GM19372 (cell line): ENCODE data around the gene SUV39H2.
A peak's percentile ranks its signal among the peaks of the same experiment; 100 is the strongest.
"Not testable (repeated sequence)": the region's sequence is repeated elsewhere in the genome, so short reads cannot be mapped to it uniquely, and the experiment has no call there.

Source experiments
- ATAC-seq: cut with Tn5 transposase; IDR thresholded peaks from one replicate; pipeline ENCODE4 v1.9.1; 2021; ENCODE audit warnings: mild to moderate bottlenecking, low read depth, moderate library complexity; ENCODE audit not compliant: unreplicated experiment

Gene SUV39H2

DNA sequence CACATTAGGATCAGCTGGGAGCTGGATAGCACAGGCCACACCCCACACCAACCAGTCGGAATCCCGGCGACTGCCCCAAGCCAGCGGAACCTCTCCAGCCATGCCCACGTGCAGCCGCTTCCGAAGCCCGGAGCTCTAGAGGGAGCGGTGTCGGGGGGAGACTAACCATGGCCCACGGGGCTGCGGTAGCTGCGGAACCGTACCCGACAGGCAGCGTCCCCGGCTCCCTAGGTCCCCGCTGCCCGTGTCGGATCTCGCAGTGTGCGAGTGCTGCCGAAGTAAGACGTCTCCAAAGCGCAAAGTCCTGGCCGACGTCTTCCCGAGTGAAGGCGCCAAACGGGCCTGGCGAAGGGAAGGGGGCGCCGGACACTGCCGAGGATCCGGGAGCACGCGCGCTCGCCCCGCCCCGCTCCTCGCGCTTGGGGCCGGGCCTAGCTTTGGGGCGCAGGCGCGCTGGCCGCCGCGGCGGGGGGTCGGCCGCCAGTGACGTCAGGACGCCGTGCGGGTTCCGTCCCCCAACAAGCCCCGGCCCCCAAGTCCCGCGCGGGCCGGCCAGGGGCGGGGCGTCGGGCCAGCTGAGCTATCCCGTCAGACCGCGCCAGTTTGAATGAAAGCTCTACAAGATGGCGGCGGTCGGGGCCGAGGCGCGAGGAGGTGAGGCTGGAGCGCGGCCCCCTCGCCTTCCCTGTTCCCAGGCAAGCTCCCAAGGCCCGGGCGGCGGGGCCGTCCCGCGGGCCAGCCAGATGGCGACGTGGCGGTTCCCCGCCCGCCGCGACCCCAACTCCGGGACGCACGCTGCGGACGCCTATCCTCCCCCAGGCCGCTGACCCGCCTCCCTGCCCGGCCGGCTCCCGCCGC is at the start of gene SUV39H2:
SUV39H2 (plus strand) TSS at position 601 of the 858 bp plus-strand sequence; CDS start at position 624, 23 bp downstream.
- ATAC-seq = peak; percentile 92

DNA sequence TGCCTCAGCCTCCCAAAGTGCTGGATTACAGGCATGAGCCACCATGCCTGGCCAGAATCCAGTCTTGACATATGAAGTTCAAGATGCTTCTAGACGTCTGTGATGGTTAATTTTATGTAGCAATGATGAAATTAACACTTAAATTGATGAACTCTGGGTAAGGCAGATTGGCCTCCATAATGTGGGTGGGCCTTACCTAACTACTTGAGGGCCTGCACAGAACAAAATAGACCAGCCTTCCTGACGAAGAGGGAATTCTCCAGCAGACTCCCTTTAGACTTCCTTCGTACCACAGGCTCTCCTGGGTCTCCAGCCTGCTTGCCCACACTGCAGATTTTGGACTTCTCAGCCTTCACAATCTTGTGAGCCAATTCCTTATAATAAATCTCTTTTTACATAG is 45.6 kb upstream of the SUV39H2 start:
- no peak for ATAC-seq

- no peak for ATAC-seq
Measured at GRCh38 chr10:14836208-14836607, 42.5 kb upstream of the SUV39H2 start.

DNA sequence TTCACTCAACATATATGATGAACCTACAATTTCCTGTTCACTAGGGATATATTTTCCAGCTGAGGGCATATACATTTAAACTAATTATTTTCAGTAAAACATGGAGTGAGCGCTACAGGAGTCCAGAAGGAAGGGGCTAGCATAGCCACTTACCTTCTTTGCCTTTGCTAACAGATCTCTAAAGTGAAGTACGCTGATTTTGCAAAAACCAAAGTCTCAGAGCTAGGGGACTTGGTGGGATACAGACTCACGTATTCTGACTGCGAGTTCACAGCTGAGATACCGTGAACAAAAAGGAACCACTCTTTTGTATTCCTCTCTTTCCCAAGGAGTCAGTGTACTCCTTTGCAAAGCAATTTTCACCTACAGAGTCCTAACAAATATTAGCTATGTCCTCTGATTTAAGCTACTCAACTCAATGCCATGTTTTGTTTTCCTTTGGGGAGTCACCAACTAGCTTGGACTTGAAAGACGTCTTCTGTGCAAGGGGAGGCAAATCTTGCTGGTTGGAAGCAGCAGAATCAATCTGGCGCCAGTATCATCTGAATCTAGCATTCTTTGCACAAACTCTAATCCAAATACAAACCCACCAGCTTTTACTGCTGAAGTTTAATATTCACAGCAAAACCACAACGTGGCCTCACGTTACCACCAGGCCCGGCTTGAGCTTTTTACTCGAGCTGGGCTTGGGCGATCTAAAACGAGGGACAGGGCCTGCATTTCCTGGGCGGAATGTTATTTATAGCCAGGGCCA is 41.5 kb upstream of the SUV39H2 start:
- no peak for ATAC-seq

- ATAC-seq = peak; percentile 91
Measured at GRCh38 chr10:14837757-14838581, 40.7 kb upstream of the SUV39H2 start, which contains the start of the genes CDNF, HSPA14 and MSANTD7. Gene CDNF (minus strand): TSS chr10:14838037. CDS start chr10:14837946, 91 bp downstream. Gene HSPA14 (plus strand): TSS chr10:14838306. CDS start chr10:14838403, 97 bp downstream. Gene MSANTD7 (plus strand): TSS chr10:14838306. CDS start chr10:14842285, 3,979 bp downstream.

- ATAC-seq = no peak
Measured at GRCh38 chr10:14838582-14839304, 39.9 kb upstream of the SUV39H2 start.

GRCh38 chr10:14839305-14839695 is 39.4 kb upstream of the SUV39H2 start:
- ATAC-seq = no peak

DNA sequence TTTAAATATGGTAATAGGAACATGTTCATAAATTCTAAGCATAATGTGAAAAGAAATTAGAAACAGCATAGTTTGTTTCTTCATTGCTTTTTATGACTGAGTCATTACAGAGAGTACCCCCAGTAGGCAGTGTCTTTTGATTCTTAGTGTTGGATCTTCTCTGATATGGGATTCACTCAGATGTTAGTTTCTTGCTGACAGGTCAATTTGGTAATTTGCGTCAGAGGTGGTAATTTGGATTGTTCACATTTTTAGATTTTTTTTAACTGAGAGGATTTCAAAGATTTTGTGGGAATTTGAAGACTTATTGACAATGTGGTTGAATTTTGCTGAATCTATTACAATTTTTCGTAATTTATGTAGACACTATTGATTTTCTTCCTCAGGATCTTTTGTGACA is 38.5 kb upstream of the SUV39H2 start:
- no peak for ATAC-seq

DNA sequence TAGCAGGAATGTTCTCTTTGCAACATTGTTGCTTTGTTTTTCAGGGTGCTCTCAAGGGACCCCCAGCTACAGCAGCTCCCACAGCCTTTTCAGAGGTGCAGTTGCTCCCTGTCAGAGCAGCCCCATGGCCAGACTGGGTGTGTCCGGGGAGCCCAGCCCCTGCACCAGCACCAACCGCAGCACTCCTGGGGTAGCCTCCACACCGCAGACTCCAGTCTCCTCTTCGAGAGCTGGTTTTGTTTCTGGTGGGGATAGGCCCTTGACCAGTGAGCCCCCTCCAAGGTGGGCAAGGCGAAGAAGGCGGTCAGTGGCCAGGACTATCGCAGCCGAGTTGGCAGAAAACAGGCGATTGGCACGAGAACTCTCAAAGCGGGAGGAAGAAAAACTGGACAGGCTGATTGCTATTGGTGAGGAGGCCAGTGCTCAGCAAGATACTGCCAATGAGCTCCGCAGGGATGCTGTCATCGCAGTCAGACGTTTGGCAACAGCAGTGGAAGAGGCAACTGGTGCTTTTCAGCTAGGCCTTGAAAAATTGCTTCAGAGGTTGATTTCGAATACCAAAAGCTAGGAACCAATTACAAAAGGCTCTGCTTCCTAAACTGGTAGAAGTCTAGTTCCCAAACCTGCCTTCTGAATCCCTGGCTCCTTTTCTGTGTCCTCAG is 35.2 kb upstream of the SUV39H2 start:
- ATAC-seq = no peak

- ATAC-seq = no peak
Measured at GRCh38 chr10:14844948-14845347, 33.7 kb upstream of the SUV39H2 start.

- ATAC-seq = no peak
Measured at GRCh38 chr10:14852236-14852635, 26.4 kb upstream of the SUV39H2 start.

DNA sequence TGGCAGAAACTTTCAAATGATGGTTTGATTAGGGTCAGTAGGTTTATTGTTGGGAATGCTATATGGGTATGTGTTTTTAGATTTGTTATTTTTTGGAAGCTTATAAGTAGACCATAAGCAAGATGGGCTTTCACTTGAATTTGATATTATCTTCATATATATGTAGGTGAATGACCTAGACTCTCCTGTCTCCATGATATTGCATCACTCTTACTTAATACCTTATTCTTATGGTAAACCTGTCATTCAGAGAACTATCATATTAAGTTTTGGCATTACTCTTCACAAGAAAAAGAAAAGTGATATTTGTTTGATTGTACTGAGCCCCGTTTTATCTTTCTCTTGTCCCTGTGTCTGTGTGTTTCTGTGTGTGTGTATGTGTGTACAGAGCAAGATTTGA is 23.2 kb upstream of the SUV39H2 start:
- ATAC-seq = no peak

DNA sequence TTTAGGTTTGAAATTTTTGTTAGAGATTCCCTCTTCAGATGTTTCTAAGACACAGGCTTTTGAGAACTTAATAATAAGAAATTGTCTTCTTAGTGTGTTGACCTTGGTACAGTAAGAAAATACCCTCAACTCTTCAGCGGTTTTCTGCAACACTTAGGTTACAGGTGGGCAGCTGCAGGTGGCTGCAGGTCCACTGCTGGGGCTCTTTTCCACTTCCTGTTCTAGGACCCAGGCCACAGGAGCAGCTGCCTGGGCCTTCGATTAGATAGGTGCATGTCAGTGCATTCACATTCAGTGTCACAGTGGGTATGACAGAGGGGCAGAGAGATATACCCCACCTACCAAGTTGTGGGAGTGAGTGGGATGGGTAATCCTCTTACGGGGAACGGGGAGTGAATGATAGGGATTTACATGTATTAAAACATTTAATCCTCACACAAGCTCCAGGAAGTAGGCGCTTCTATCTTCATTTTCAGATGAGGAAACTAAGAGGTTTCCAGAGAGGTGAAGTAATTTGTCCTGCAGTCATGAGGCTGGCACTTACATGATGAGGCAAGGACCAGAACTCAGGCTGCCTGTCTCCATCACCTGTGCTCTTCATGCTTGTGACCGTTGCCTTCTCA is 20.2 kb upstream of the SUV39H2 start:
- ATAC-seq = no peak

DNA sequence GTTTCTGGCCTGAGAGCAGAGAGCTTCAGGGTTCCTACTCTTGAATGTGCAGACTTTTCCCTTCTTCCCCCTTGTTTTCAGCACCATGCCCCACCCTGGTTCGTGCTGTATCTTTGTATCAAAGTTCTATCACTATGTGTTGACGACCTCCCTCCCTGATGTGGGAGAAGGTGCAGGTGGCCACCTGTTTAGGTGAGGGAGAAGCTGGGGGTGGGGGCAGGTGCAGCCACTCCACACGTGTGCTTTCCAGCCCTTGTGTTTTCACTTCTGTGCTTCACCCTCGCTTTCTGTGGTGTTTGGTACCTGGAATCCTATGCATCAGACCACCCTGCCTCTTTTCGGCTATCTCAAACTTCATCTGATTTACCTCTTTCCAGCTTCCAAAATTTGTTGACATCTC is 19.6 kb upstream of the SUV39H2 start:
- no peak for ATAC-seq

DNA sequence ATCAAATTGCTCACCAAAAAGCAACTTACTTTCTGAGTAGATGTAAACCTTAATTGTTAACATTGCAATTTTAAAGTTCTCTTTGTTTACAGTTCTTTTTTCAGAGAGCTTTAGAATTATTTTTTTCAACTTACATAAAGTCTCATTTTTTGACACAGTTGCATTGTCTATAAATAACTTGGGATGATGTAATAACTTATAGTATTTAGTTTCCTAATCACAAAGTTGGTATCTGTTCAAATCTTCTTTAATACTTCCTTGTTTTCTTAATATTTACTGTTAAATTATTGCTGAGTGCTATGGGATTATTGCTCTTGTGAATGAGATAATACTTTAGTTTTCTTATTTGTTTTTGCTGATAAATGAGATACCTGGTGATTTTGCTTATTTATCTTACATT is 18.9 kb upstream of the SUV39H2 start:
- no peak for ATAC-seq

DNA sequence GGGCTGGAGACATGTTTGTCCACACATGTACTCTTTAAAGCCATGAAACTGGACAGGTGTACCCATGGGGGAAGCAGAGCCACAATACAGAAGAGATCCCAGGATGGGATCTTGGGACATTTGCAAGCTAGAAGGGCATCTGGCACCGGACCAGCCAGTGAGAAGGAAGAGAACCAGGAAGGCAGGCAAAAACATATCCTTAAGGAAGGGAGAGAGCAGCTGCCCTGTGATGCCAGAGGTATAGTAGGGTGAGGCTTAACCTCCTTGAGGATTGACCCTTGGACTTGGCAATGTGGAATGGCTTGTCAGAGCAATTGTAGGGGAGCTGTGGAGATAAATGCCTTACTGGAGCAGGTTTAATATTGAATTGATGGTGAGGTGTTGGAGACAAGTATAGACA is 17.9 kb upstream of the SUV39H2 start:
- no peak for ATAC-seq

DNA sequence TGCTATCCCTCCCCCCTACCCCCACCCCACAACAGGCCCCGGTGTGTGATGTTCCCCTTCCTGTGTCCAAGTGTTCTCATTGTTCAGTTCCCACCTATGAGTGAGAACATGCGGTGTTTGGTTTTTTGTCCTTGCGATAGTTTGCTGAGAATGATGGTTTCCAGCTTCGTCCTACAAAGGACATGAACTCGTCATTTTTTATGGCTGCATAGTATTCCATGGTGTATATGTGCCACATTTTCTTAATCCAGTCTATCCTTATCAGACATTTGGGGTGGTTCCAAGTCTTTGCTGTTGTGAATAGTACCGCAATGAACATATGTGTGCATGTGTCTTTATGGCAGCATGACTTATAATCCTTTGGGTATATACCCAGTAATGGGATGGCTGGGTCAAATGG is 14.2 kb upstream of the SUV39H2 start:
- ATAC-seq = not testable (repeated sequence)

- ATAC-seq = not testable (repeated sequence)
Measured at GRCh38 chr10:14864871-14865270, 13.8 kb upstream of the SUV39H2 start.
